Measurements from ENCODE around the gene PLD6.

- TF ChIP-seq CTCF (IDR thresholded peaks at IDR 0.05) (no peak), EP300 (IDR thresholded peaks at IDR 0.05) (no peak)
Observed at GRCh38 chr17:17191346-17191792, 14.8 kb downstream of the PLD6 start.
